Spinal cord (tissue), 10 donors: ENCODE data around the gene TMEM150C. TPM values are rescaled to one million over a fixed set of nuclear protein-coding genes. Genes with fewer than 3 reads are reported as not detected.

Experiments used
- DNase-seq, 6 donors: peaks; one replicate each; pipeline versions ENCODE4 v3.0.0 to v3.0.0-alpha.2; 2013 to 2015; ENCODE audit warnings: low spot score in 6 of 6, low read depth in 4 of 6
- H3K27ac ChIP-seq: one replicate; pipeline ENCODE4 v1.5.1; 2013; ENCODE audit warnings: low read depth, low read length, control low read depth
- H3K27me3 ChIP-seq: one replicate; pipeline ENCODE4 v1.6.1; 2013; ENCODE audit warnings: low read length; ENCODE audit not compliant: control insufficient read depth, insufficient read depth
- H3K36me3 ChIP-seq: one replicate; pipeline ENCODE4 v1.6.1; 2013; ENCODE audit warnings: low read length; ENCODE audit not compliant: control insufficient read depth, insufficient read depth
- H3K4me1 ChIP-seq: one replicate; pipeline ENCODE4 v1.6.1; 2013; ENCODE audit warnings: low read length; ENCODE audit not compliant: control insufficient read depth, insufficient read depth
- H3K4me3 ChIP-seq: one replicate; pipeline ENCODE4 v1.5.1; 2013; ENCODE audit warnings: low read depth, low read length, control low read depth
- H3K9me3 ChIP-seq: one replicate; pipeline ENCODE4 v1.6.1; 2013; ENCODE audit warnings: low read length; ENCODE audit not compliant: control insufficient read depth, insufficient read depth
- WGBS: methylation state at CpG from one replicate; pipeline ENCODE4 v1.1.5; 2013; ENCODE audit warnings: missing lambda C conversion rate; ENCODE audit not compliant: insufficient coverage; 5-methylcytosine and 5-hydroxymethylcytosine counted together
- long read RNA-seq, 4 donors: transcript quantifications; one replicate each; lab custom pipeline, GENCODE V29; 2026
- polyA plus RNA-seq, 2 donors: library from polyadenylated mRNA; unstranded; fragments of 120-200 nt; gene quantifications; one replicate each; pipeline ENCODE4 v1.2.1, GENCODE V29; 2013; ENCODE audit not compliant: insufficient read length in 2 of 2
- total RNA-seq, 2 donors: library from RNA; depleted of rRNA in 1 of 2; stranded (reverse); fragments of 120-200 nt in 1 of 2; fragments of >200 nt in 1 of 2; gene quantifications; one replicate each; pipeline versions ENCODE4 v1.2.3 to v1.2.4, GENCODE V29; 2013 to 2014
- donor health status: healthy.

The TMEM150C gene
- 10 to 100 TPM; 16.8 to 30.1 TPM for total RNA-seq
- polyA plus RNA-seq: 10 to 100 TPM; 23.5 to 23.6 TPM
- long read RNA-seq, donor 1, partial matches to known transcripts: 0 of 11 reads
- long read RNA-seq, donor 1, other reads (novel, unspliced or antisense): 7 of 11 reads
- long read RNA-seq, donor 2, partial matches to known transcripts: 0 of 1 reads
- long read RNA-seq, donor 2, other reads (novel, unspliced or antisense): 0 of 1 reads
- long read RNA-seq, donor 3, partial matches to known transcripts: 0 of 2 reads
- long read RNA-seq, donor 3, other reads (novel, unspliced or antisense): 0 of 2 reads
- long read RNA-seq, donor 4, partial matches to known transcripts: 0 of 1 reads
- long read RNA-seq, donor 4, other reads (novel, unspliced or antisense): 0 of 1 reads

GRCh38 chr4:82561786-82562563 is at the start of gene TMEM150C:
TMEM150C (minus strand) TSS chr4:82561988; CDS start chr4:82504657, 57,331 bp downstream.
- WGBS: 3% methylated on average over 62 of the region's 62 CpGs
- no peaks in the 10 kb centered on the region for H3K27me3 ChIP-seq
- H3K9me3 ChIP-seq: no peaks in the 10 kb centered on the region
- H3K4me3 ChIP-seq: peak within 1 kb of the TSS; percentile 49
- H3K36me3 ChIP-seq: no peaks in the 10 kb centered on the region
- H3K27ac ChIP-seq: no peak within 1 kb of the TSS
- peaks cover 17% of the 10 kb centered on the region for H3K4me1 ChIP-seq
- DNase-seq: peak in 2 of 6 donors; percentile 69 to 71

- Histone ChIP-seq H3K9me3 (no peaks in the 10 kb centered on the region), H3K4me1 (peaks cover 8% of the 10 kb centered on the region), H3K4me3 (no peak overlapping the region), H3K27ac (peak overlapping the region; percentile 7), H3K36me3 (no peaks in the 10 kb centered on the region), H3K27me3 (no peaks in the 10 kb centered on the region)
- WGBS: no CpG with 5 or more reads among the region's 4 CpGs
- peak in 1 of 6 donors; percentile 32 for DNase-seq
Measured at GRCh38 chr4:82611527-82611926, 49.7 kb upstream of the TMEM150C start.

- no CpG with 5 or more reads among the region's 2 CpGs for WGBS
- Histone ChIP-seq H3K27ac (no peak overlapping the region), H3K36me3 (no peaks in the 10 kb centered on the region), H3K27me3 (no peaks in the 10 kb centered on the region), H3K9me3 (no peaks in the 10 kb centered on the region), H3K4me1 (peaks cover 8% of the 10 kb centered on the region), H3K4me3 (no peak overlapping the region)
- no peak for DNase-seq
Measured at GRCh38 chr4:82610041-82610440, 48.3 kb upstream of the TMEM150C start.

GRCh38 chr4:82606622-82607021 is 44.8 kb upstream of the TMEM150C start:
- no peak overlapping the region for H3K4me3 ChIP-seq
- H3K27me3 ChIP-seq: no peaks in the 10 kb centered on the region
- H3K9me3 ChIP-seq: no peaks in the 10 kb centered on the region
- DNase-seq: no peak
- peaks cover 3% of the 10 kb centered on the region for H3K4me1 ChIP-seq
- no peaks in the 10 kb centered on the region for H3K36me3 ChIP-seq
- 91% methylated on average over 5 of the region's 7 CpGs for WGBS
- H3K27ac ChIP-seq: no peak overlapping the region

GRCh38 chr4:82604522-82604921 is 42.7 kb upstream of the TMEM150C start:
- H3K4me3 ChIP-seq: no peak overlapping the region
- no CpG with 5 or more reads among the region's 1 CpG for WGBS

GRCh38 chr4:82601242-82602015 is 39.6 kb upstream of the TMEM150C start:
- Histone ChIP-seq H3K9me3 (no peaks in the 10 kb centered on the region), H3K27me3 (no peaks in the 10 kb centered on the region), H3K4me3 (no peak overlapping the region), H3K36me3 (no peaks in the 10 kb centered on the region), H3K4me1 (no peaks in the 10 kb centered on the region), H3K27ac (no peak overlapping the region)
- WGBS: 80% methylated on average over 1 of the region's 9 CpGs
- no peak for DNase-seq

More at GRCh38 chr4:82604522-82604921, 42.7 kb upstream of the TMEM150C start:
- no peak overlapping the region for H3K27ac ChIP-seq
- no peaks in the 10 kb centered on the region for H3K4me1 ChIP-seq
- no peaks in the 10 kb centered on the region for H3K36me3 ChIP-seq
- H3K27me3 ChIP-seq: no peaks in the 10 kb centered on the region
- DNase-seq: no peak
- H3K9me3 ChIP-seq: no peaks in the 10 kb centered on the region

GRCh38 chr4:82599336-82599735 is 37.5 kb upstream of the TMEM150C start:
- DNase-seq: no peak
- no peaks in the 10 kb centered on the region for H3K9me3 ChIP-seq
- H3K4me3 ChIP-seq: no peak overlapping the region
- 86% methylated on average over 2 of the region's 4 CpGs for WGBS
- no peak overlapping the region for H3K27ac ChIP-seq
- H3K36me3 ChIP-seq: no peaks in the 10 kb centered on the region
- no peaks in the 10 kb centered on the region for H3K4me1 ChIP-seq
- H3K27me3 ChIP-seq: no peaks in the 10 kb centered on the region

- no peaks in the 10 kb centered on the region for H3K27me3 ChIP-seq
- H3K4me1 ChIP-seq: no peaks in the 10 kb centered on the region
- 73% methylated on average over 2 of the region's 4 CpGs for WGBS
- no peaks in the 10 kb centered on the region for H3K9me3 ChIP-seq
- DNase-seq: no peak
- H3K27ac ChIP-seq: no peak overlapping the region
- no peaks in the 10 kb centered on the region for H3K36me3 ChIP-seq
- H3K4me3 ChIP-seq: no peak overlapping the region
Measured at GRCh38 chr4:82594456-82594855, 32.7 kb upstream of the TMEM150C start.

GRCh38 chr4:82593411-82593810 is 31.6 kb upstream of the TMEM150C start:
- Histone ChIP-seq H3K9me3 (no peaks in the 10 kb centered on the region), H3K4me1 (no peaks in the 10 kb centered on the region), H3K27me3 (no peaks in the 10 kb centered on the region), H3K36me3 (no peaks in the 10 kb centered on the region), H3K4me3 (no peak overlapping the region), H3K27ac (no peak overlapping the region)
- DNase-seq: no peak
- 40% methylated on average over 1 of the region's 5 CpGs for WGBS
